GM12872 (cell line): Measurements from ENCODE around the gene PLEKHA8.

Experiments used
- CTCF ChIP-seq: IDR thresholded peaks from 3 replicates; pipeline ENCODE4 v1.5.1; 2011; ENCODE audit warnings: low read depth, mild to moderate bottlenecking, low read length, moderate library complexity; ENCODE audit not compliant: insufficient read depth

Gene PLEKHA8

GRCh38 chr7:30068117-30068516 lies 39.9 kb downstream of the PLEKHA8 start:
- no peak for TF ChIP-seq CTCF

- TF ChIP-seq CTCF: no peak
These were observed 41.1 kb downstream of the PLEKHA8 start for GRCh38 chr7:30069096-30069867.

- no peak for TF ChIP-seq CTCF
These were observed 41.8 kb downstream of the PLEKHA8 start for GRCh38 chr7:30070052-30070451.

- TF ChIP-seq CTCF: no peak
These were observed 44.5 kb downstream of the PLEKHA8 start for GRCh38 chr7:30072735-30073134.

- TF ChIP-seq CTCF: peak; percentile 48; the same call in 2 of the 3 replicates
These were observed 46.3 kb downstream of the PLEKHA8 start for GRCh38 chr7:30074422-30075030.

- TF ChIP-seq CTCF: no peak
These were observed 48.2 kb downstream of the PLEKHA8 start for GRCh38 chr7:30076411-30076810.

GRCh38 chr7:30078280-30078679 lies 50.1 kb downstream of the PLEKHA8 start:
- TF ChIP-seq CTCF: no peak
